NCI-H2107 treated with DMSO at 0.1 percent for 48 hours (cell line): Measurements from ENCODE around the gene BANF2.
"Not testable (repeated sequence)": the region's sequence is repeated elsewhere in the genome, so short reads cannot be mapped to it uniquely, and the experiment has no call there.

ENCODE experiments used
- DNase-seq: peaks from one replicate; lab custom pipeline; 2025; ENCODE audit not compliant: unreplicated experiment; lab: John Stamatoyannopoulos, UW

The BANF2 gene

GRCh38 chr20:17699931-17700351, at the start of gene BANF2:
Gene BANF2 (plus strand): TSS chr20:17699966. CDS start chr20:17725026, 25,060 bp downstream.
- DNase-seq = no peak

DNA sequence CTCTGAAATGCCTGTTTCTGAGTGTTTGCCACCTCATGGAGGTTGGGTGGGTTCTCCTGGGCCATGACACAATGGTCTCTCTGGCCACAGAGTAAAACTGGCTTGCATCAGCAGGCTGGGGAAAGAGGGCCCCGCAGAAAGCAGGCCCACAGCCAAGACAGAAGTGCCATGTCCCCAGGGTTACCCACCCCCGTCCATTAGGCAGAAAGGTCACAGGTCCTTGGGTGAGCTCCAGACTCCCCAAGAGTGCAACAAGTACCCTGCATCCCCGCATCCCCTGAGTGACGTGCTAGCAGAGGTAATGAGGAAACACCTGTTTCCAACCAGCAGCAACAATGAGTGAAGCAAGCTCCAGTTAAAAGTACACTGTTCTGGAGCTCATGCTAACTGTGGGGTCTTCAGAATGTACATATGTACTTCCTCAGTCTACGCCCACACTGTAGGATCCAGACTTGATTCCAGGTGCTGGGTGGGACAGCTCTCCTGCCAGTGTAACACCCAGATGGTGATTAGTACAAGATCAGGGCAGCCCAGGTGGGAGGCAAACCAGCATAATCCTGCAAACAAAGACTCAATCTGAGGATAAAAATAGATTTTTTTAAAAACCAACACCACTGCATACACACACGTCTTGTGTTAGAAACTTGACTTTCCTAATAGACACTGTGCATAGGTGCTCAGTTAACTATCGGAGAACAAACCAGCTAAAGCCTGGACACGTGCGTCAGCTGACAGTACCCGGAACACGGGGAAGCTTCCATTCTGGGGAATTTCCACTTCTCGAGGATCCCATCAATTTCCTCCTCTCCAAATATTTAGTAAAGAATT, 49.3 kb upstream of the BANF2 start:
- no peak for DNase-seq

GRCh38 chr20:17651129-17651759, 48.5 kb upstream of the BANF2 start:
- no peak for DNase-seq

DNA sequence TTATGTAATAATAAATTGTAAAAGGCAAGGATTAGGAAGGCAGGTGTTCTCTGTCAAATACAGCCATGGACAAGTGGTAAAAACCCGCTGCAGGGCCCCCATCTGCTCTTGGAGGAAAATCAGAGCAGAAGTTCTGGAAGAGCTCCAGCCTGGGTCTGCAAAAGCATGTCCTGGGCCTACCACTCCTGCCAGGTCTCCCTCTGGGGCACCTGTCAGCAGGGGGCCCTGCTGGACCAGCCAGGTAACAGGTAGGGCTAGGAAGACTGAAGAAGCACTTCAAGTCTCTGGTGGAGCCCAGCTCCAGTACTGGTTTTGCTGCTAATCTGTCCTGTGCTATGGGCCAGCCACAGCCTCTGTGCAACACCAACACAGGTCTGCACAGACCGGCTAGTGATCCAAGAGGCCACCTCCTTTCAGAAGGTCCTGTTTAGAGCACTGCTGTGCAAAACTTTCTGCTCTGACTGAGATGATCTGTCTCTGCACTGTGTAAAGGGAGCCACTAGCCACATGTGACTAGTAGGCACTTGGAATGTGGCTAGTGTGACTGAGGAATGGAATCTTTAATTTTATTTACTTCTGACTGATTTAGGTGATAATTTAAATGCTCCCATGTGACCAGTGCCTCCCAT, 47.9 kb upstream of the BANF2 start:
- DNase-seq = no peak

- no peak for DNase-seq
Observed at GRCh38 chr20:17652411-17652810, 47.4 kb upstream of the BANF2 start.

- no peak for DNase-seq
Observed at GRCh38 chr20:17653835-17654648, 45.7 kb upstream of the BANF2 start.

- DNase-seq = no peak
Observed at GRCh38 chr20:17654649-17655285, 45.0 kb upstream of the BANF2 start.

GRCh38 chr20:17655286-17655651, 44.5 kb upstream of the BANF2 start:
- DNase-seq = no peak

- DNase-seq = no peak
Observed at GRCh38 chr20:17655865-17656479, 43.8 kb upstream of the BANF2 start.

GRCh38 chr20:17657079-17657825, 42.5 kb upstream of the BANF2 start:
- no peak for DNase-seq

DNA sequence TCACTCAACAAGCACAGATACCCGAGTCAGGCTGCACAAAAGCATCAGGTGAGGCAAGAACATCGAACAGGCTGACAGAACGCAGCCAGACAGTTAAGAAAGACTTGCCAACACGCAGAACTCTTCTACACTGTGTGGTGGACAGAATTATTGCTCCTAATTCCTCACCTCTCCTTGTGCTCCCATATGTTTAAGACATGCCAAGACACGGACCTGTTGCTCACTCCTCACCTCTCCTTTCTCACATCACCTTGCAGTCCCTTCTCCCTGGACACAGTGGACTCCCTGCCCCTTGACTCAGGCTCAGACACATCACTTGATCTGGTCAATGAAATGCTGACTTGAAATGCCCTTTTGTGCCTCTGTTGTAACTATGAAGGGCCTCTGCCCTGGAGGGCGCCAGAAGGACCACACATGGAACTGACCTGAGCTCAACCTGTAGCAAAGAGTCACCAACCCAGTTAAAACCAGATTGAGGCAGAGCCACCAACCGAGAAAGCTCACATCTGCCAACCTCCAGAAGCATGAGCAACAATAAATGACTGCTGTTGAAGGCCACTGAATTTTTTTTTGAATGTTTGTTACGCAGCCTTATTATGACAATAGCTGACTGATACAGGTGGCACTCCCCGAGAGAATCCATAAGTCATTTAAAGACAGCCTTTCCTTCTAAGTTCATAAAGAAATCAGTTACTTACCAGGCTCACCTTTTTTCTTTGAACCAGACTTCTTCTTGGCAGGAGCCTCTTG, 41.7 kb upstream of the BANF2 start:
- DNase-seq = no peak

DNA sequence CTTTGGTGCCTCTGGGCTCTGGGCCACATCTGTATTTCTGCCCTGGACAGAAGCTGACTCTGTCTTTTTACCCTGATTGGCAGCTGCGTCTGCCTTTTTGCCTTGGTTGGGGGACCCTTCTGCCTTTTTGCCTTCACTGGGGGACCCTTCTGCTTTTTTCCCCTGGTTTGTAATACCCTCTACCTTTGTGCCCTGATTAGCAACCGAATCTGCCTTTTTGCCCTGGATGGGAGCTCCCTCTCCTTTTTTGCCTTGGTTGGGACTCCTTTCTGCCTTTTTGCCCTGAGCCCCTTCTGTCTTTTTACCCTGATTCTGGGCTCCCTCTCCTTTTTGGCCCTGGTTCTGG, 41.1 kb upstream of the BANF2 start:
- no peak for DNase-seq

DNA sequence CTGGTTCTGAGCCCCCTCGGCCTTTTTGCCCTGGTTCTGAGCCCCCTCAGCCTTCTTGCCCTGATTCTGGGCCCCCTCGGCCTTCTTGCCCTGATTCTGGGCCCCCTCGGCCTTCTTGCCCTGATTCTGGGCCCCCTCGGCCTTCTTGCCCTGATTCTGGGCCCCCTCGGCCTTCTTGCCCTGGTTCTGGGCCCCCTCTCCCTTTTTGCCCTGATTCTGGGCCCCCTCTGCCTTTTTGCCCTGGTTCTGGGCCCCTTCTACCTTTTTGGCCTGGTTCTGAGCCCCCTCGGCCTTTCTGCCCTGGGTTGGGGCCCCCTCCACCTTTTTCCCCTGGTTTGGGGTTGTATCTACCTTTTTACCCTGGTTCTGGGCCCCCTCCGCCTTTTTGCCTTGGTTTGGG, 40.4 kb upstream of the BANF2 start:
- DNase-seq = not testable (repeated sequence)

GRCh38 chr20:17659801-17660200, 40.0 kb upstream of the BANF2 start:
- DNase-seq = no peak

GRCh38 chr20:17660667-17661066, 39.1 kb upstream of the BANF2 start:
- DNase-seq = no peak

GRCh38 chr20:17661121-17661744, 38.5 kb upstream of the BANF2 start:
- DNase-seq = no peak

GRCh38 chr20:17662333-17663039, 37.3 kb upstream of the BANF2 start:
- no peak for DNase-seq

DNA sequence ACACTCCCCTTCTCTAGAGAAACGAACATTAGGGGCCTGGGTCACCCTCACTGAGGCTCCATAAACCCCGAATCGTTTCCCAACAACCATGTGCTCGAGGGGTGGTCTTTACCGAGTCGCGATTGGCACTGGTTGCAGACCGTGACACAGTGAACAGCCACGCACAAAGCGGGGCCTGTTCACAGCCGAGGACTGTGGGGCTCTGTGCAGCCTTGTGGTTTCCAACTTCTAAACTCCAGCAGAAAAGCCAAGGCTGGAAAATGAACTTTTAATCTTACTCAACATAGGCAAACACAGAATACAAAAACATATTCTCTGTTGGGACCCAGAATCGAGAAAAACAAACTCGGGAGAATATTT, 36.7 kb upstream of the BANF2 start:
- no peak for DNase-seq
